Activated naive CD8-positive, alpha-beta T cell treated with anti-CD3 and anti-CD28 coated beads, Interleukin-2, amount 10 ng/mL, durations not matched to agents 7 days and 5 days (primary cell): ENCODE data around the gene GDPD3. TPM values are rescaled to one million over a fixed set of nuclear protein-coding genes. Genes with fewer than 3 reads are reported as not detected.

Experiments
- ATAC-seq: fragments of 150-1000 bp; cut with Tn5 transposase; one replicate; pipeline ENCODE4 v1.10.0; 2021; ENCODE audit warnings: low read depth, moderate library complexity
- POLR2A ChIA-PET: fragments of 350-600 bp; sonication (Branson Sonifier 250); formaldehyde crosslinking; loops from one replicate; lab custom pipeline; 2021; ENCODE audit warnings: antibody characterized with exemption; lab: Charles Lee
- DNase-seq: peaks from one replicate; pipeline ENCODE4 v3.0.0; 2021
- H3K27ac Mint-ChIP-seq: one replicate; pipeline ENCODE4 v1.8.0; 2022; ENCODE audit warnings: mild to moderate bottlenecking, mixed read lengths
- H3K27me3 Mint-ChIP-seq: one replicate; pipeline ENCODE4 v1.8.0; 2022; ENCODE audit warnings: mild to moderate bottlenecking, moderate library complexity, mixed read lengths
- H3K36me3 Mint-ChIP-seq: one replicate; pipeline ENCODE4 v1.8.0; 2021; ENCODE audit warnings: mild to moderate bottlenecking, mixed read lengths
- H3K4me1 Mint-ChIP-seq: one replicate; pipeline ENCODE4 v1.8.0; 2021; ENCODE audit warnings: mixed read lengths
- H3K4me3 Mint-ChIP-seq: one replicate; pipeline ENCODE4 v1.8.0; 2022; ENCODE audit warnings: mild to moderate bottlenecking, moderate library complexity, mixed read lengths
- H3K9me3 Mint-ChIP-seq: one replicate; pipeline ENCODE4 v1.8.0; 2021; ENCODE audit warnings: mixed read lengths
- total RNA-seq, 2 experiments: library from RNA; stranded (reverse); gene quantifications; one replicate each; pipeline ENCODE4 v1.2.3, GENCODE V29; 2021

The GDPD3 gene
- total RNA-seq, 2 experiments from 2014 or later, result 14.3 to 18.6 TPM

- Mint-ChIP-seq H3K4me3 (peak overlapping the region; percentile 100), H3K9me3 (no peaks in the 10 kb centered on the region), H3K36me3 (peaks cover 35% of the 10 kb centered on the region), H3K27me3 (no peaks in the 10 kb centered on the region), H3K27ac (peak overlapping the region; percentile 98), H3K4me1 (peaks cover 25% of the 10 kb centered on the region)
- DNase-seq (no peak), ATAC-seq (peak; percentile 1)
- POLR2A ChIA-PET, result interaction anchor here (0.6 to 6.1 kb wide), 26 partner anchors 9 to 867 kb away, joined by 3 to 102 read pairs (median 4); partner anchors contain the start of genes CORO1A, HIRIP3, MAPK3 and MAZ
These were observed 47.2 kb downstream of the GDPD3 start for GRCh38 chr16:30065943-30066760.

DNA sequence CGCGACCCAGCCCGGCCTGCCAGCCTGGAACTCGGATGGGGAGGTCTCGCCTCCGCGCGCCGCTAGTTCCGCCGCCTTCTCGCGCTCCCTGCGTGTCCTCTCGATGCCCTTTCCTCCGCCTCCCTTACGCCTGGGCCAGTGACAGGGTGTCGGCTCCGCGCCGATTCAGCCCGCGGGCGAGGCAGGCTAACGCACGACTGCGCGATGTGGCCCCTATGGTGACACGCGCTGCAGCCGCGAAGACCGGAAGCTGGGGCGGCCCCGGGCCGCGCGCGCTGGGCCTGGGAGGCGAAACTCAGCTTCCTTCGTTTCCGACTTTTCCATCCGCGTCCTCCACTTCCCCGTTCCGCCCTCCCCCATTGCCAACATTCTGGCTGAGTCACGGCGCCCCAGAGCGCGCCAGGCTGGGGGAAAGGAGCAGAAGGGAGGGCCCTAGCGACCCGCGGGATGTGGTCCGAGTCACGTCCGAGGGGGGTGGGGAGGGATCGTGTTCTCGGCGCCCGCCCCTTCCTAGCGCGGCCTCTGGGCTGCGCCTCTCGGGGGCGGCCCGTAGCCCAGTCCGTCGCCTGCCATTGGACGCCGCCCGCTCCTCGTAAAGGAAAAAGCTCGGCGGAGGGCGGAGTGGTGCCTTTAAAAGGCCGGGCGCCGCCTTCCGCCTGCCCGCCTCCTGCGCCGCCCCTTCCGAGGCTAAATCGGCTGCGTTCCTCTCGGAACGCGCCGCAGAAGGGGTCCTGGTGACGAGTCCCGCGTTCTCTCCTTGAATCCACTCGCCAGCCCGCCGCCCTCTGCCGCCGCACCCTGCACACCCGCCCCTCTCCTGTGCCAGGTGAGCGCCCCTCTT lies 48.0 kb downstream of the GDPD3 start, which contains the start of gene ALDOA:
TSS of gene ALDOA (plus strand) at position 659 of the 841 bp plus-strand sequence. CDS start 1,138 bp downstream, outside the sequence.
- Mint-ChIP-seq H3K36me3 (peaks cover 34% of the 10 kb centered on the region), H3K27ac (peak within 1 kb of the TSS; percentile 98), H3K27me3 (no peaks in the 10 kb centered on the region)

GRCh38 chr16:30064729-30065101 lies 48.6 kb downstream of the GDPD3 start:
- POLR2A ChIA-PET, result interaction anchor here (1.0 to 6.1 kb wide), 10 partner anchors 12 to 380 kb away, joined by 3 to 102 read pairs (median 10); partner anchors contain the start of genes CORO1A, HIRIP3, MAZ and MVP
- peak overlapping the region; percentile 100 for H3K4me3 Mint-ChIP-seq
- peaks cover 31% of the 10 kb centered on the region for H3K36me3 Mint-ChIP-seq
- H3K4me1 Mint-ChIP-seq, result peaks cover 19% of the 10 kb centered on the region
- ATAC-seq (no peak), DNase-seq (no peak)
- no peaks in the 10 kb centered on the region for H3K27me3 Mint-ChIP-seq
- H3K27ac Mint-ChIP-seq, result peak overlapping the region; percentile 98
- H3K9me3 Mint-ChIP-seq, result no peaks in the 10 kb centered on the region

More for the DNA sequence above, 48.0 kb downstream of the GDPD3 start, which contains the start of gene ALDOA:
- Mint-ChIP-seq H3K9me3 (no peaks in the 10 kb centered on the region), H3K4me3 (peak within 1 kb of the TSS; percentile 100), H3K4me1 (peaks cover 22% of the 10 kb centered on the region)
- ATAC-seq (peak; percentile 85), DNase-seq (peak; percentile 95)
- POLR2A ChIA-PET, result interaction anchor here (0.6 to 6.1 kb wide), 27 partner anchors 8 to 631 kb away, joined by 3 to 102 read pairs (median 4); partner anchors contain the start of genes CORO1A, HIRIP3, MAPK3 and MAZ

DNA sequence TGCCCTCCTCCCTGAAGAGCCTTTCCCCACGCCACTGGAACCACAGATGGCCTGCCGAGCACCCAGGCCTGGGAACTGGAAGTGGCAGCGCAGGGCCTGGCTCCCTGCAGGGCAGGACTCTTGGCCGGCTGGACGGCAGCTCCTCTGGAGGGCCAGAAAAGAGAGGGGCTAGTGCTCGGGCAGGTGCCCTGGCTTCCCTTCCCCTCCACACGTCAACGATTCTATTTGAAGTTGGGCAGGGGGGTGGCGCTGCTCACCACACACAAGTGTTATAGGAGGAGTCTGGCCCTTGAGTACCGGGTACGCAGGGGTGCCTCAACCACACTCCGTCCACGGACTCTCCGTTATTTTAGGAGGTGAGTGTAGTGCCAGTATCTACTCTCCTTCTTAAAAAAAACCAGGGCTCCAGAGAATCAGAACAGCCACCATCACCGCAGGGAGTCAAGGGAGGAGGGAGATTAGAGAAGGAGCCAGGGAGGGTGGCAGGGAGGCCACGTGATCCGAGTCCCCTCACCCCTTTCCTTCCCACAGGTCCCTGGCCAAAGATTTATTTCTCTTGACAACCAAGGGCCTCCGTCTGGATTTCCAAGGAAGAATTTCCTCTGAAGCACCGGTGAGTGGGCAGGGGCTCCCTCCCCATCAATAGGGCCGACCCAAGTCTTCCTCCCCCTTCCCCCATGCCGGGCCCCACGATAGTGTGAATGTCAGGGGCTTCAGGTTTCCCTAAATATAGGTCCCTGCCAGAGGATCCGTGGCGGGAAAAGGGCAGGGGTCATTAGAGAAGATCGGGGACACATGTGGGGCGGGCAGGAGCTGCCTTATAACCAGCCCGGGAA lies 49.2 kb downstream of the GDPD3 start:
- peaks cover 19% of the 10 kb centered on the region for H3K4me1 Mint-ChIP-seq
- POLR2A ChIA-PET, result interaction anchor here (0.8 to 6.1 kb wide), 10 partner anchors 10 to 381 kb away, joined by 3 to 102 read pairs (median 9); partner anchors contain the start of genes CORO1A, MAZ, MVP and PPP4C
- ATAC-seq (peak; percentile 27), DNase-seq (peak; percentile 74)
- peak overlapping the region; percentile 98 for H3K27ac Mint-ChIP-seq
- H3K4me3 Mint-ChIP-seq, result peak overlapping the region; percentile 100
- no peaks in the 10 kb centered on the region for H3K27me3 Mint-ChIP-seq
- peaks cover 28% of the 10 kb centered on the region for H3K36me3 Mint-ChIP-seq
- H3K9me3 Mint-ChIP-seq, result no peaks in the 10 kb centered on the region

GRCh38 chr16:30063278-30063892 lies 50.0 kb downstream of the GDPD3 start:
- ATAC-seq (no peak), DNase-seq (no peak)
- no peaks in the 10 kb centered on the region for H3K9me3 Mint-ChIP-seq
- no peaks in the 10 kb centered on the region for H3K27me3 Mint-ChIP-seq
- H3K27ac Mint-ChIP-seq, result peak overlapping the region; percentile 98
- H3K36me3 Mint-ChIP-seq, result peaks cover 25% of the 10 kb centered on the region
- POLR2A ChIA-PET, result interaction anchor here (0.8 to 6.1 kb wide), 5 partner anchors 10 to 121 kb away, joined by 3 to 102 read pairs (median 6); partner anchors contain the start of genes CORO1A, TBX6 and YPEL3
- peak overlapping the region; percentile 100 for H3K4me3 Mint-ChIP-seq
- peaks cover 16% of the 10 kb centered on the region for H3K4me1 Mint-ChIP-seq

- Mint-ChIP-seq H3K4me3 (no peak overlapping the region), H3K27me3 (no peaks in the 10 kb centered on the region), H3K27ac (no peak overlapping the region), H3K4me1 (peaks cover 3% of the 10 kb centered on the region), H3K36me3 (peaks cover 5% of the 10 kb centered on the region), H3K9me3 (no peaks in the 10 kb centered on the region)
- no peak for ATAC-seq
- DNase-seq, result no peak
- POLR2A ChIA-PET, result no interaction called here
These were observed 52.3 kb downstream of the GDPD3 start for GRCh38 chr16:30060836-30061554.

GRCh38 chr16:30060346-30060745 lies 53.0 kb downstream of the GDPD3 start:
- Mint-ChIP-seq H3K4me1 (peaks cover 3% of the 10 kb centered on the region), H3K27me3 (no peaks in the 10 kb centered on the region), H3K4me3 (no peak overlapping the region), H3K27ac (no peak overlapping the region), H3K36me3 (peaks cover 4% of the 10 kb centered on the region), H3K9me3 (no peaks in the 10 kb centered on the region)
- no peak for DNase-seq
- ATAC-seq, result no peak
- POLR2A ChIA-PET, result no interaction called here

DNA sequence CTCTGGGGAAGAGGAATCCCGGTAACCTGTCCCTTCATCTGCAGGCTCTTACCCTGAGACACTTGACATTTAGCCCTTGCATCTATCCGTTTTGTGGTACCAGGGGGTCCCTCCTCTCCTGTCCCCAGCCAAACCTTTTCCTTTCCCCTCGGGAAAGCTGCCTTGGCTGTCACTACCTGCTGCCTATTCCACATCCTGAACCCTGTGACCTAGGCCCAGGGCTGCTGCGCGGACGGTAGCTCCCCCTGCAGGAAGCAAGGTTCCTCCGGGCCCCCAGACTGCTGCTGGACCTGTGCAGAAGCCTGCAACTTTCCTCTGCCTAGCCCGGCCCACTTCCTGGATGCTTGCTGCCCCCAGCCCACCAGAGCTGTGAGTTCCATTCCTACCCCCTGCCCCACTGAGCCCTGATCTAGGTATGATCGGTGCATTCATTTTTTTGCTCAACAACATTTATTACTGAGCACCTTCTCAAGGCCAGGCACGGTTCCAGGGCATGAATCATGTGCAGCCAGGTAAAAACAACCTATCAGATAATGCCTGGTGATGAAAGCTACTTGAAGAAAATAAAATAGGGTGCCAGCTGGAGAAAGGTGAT lies 58.3 kb downstream of the GDPD3 start:
- peak; percentile 69 for DNase-seq
- H3K36me3 Mint-ChIP-seq, result peaks cover 12% of the 10 kb centered on the region
- no peaks in the 10 kb centered on the region for H3K9me3 Mint-ChIP-seq
- POLR2A ChIA-PET, result interaction anchor here (0.5 to 2.0 kb wide), 6 partner anchors 11 to 382 kb away, joined by 3 to 13 read pairs (median 4); partner anchors contain the start of genes ALDOA, KCTD13 and PPP4C
- H3K4me3 Mint-ChIP-seq, result peak overlapping the region; percentile 42
- peaks cover 21% of the 10 kb centered on the region for H3K4me1 Mint-ChIP-seq
- H3K27ac Mint-ChIP-seq, result no peak overlapping the region
- ATAC-seq, result peak; percentile 82
- H3K27me3 Mint-ChIP-seq, result no peaks in the 10 kb centered on the region

Other genes starting within 250 kb of the GDPD3 start
- not detected for gene SEZ6L2, start 214.0 kb downstream of the GDPD3 start, total RNA-seq
- gene ASPHD1, start 213.0 kb downstream of the GDPD3 start, total RNA-seq, result under 1 TPM in 1 of 2 experiments, not detected in 1; 0.42 TPM
- gene KCTD13, start 187.3 kb downstream of the GDPD3 start, total RNA-seq, result 10 to 100 TPM; 49.7 to 50.0 TPM
- 10 to 100 TPM; 67.8 to 74.5 TPM for gene TMEM219, start 151.5 kb downstream of the GDPD3 start, total RNA-seq
- gene TAOK2, start 139.7 kb downstream of the GDPD3 start, total RNA-seq, result 10 to 100 TPM; 51.6 to 53.4 TPM
- 10 to 100 TPM; 35.1 to 37.3 TPM for gene HIRIP3, start 117.9 kb downstream of the GDPD3 start, total RNA-seq
- 100 to 1,000 TPM; 113 to 118 TPM for gene INO80E, start 117.3 kb downstream of the GDPD3 start, total RNA-seq
- gene DOC2A, start 102.5 kb downstream of the GDPD3 start, total RNA-seq, result not detected
- gene C16orf92, start 90.3 kb downstream of the GDPD3 start, total RNA-seq, result not detected
- gene TLCD3B, start 82.3 kb downstream of the GDPD3 start, total RNA-seq, result 1 to 10 TPM; 3.9 to 5.5 TPM
- gene ALDOA, start 47.8 kb downstream of the GDPD3 start, total RNA-seq, result 1,000 to 10,000 TPM; 1,486 to 1,632 TPM
- 100 to 1,000 TPM; 123 to 133 TPM for gene PPP4C, start 37.5 kb downstream of the GDPD3 start, total RNA-seq
- 1 to 10 TPM; 2.4 to 3.0 TPM for gene TBX6, start 21.6 kb downstream of the GDPD3 start, total RNA-seq
- gene YPEL3, start 17.3 kb downstream of the GDPD3 start, total RNA-seq, result 100 to 1,000 TPM; 135 to 139 TPM
- 10 to 100 TPM; 77.6 to 81.4 TPM for gene MAPK3, start 9.7 kb upstream of the GDPD3 start, total RNA-seq
- 1,000 to 10,000 TPM; 1,426 to 1,488 TPM for gene CORO1A, start 70.1 kb upstream of the GDPD3 start, total RNA-seq
- 100 to 1,000 TPM; 122 to 145 TPM for gene BOLA2B, start 80.1 kb upstream of the GDPD3 start, total RNA-seq
- 100 to 1,000 TPM in 1 of 2 experiments, 10 to 100 TPM in 1; 59.7 to 121 TPM for gene SLX1A, start 80.3 kb upstream of the GDPD3 start, total RNA-seq
- gene SULT1A3, start 85.7 kb upstream of the GDPD3 start, total RNA-seq, result 10 to 100 TPM; 31.8 to 32.3 TPM
- gene NPIPB13, start 134.9 kb upstream of the GDPD3 start, total RNA-seq, result 10 to 100 TPM; 19.0 to 30.7 TPM
- gene CD2BP2, start 241.8 kb upstream of the GDPD3 start, total RNA-seq, result 10 to 100 TPM; 71.3 to 72.5 TPM